HepG2 (cell line): ENCODE data around the gene CEP89.

ENCODE experiments used
- FOSL1 ChIP-seq: sonication (generic); formaldehyde crosslinking; IDR thresholded peaks from 2 replicates; pipeline ENCODE4 v1.9.0; 2021; ENCODE audit warnings: missing genetic modification reagents, borderline replicate concordance
- KDM1A ChIP-seq: IDR thresholded peaks from 2 replicates; pipeline ENCODE4 v1.6.1; 2016; ENCODE audit warnings: missing compliant biosample characterization
- MEIS2 ChIP-seq: sonication (generic); formaldehyde crosslinking; IDR thresholded peaks from 2 replicates; pipeline ENCODE4 v1.9.0; 2021; ENCODE audit warnings: mild to moderate bottlenecking, missing genetic modification reagents
- NRL ChIP-seq: sonication (generic); formaldehyde crosslinking; IDR thresholded peaks from 2 replicates; pipeline ENCODE4 v1.5.0; 2020; ENCODE audit warnings: missing genetic modification reagents, mild to moderate bottlenecking, moderate library complexity, borderline replicate concordance
- POLR2A ChIP-seq, 2 experiments: IDR thresholded peaks; 2 replicates each; pipeline ENCODE4 v1.6.1; 2011; ENCODE audit warnings: low read depth in 2 of 2, low read length in 2 of 2, mild to moderate bottlenecking in 1 of 2, moderate library complexity in 1 of 2; ENCODE audit not compliant: insufficient read depth in 1 of 2
- REPIN1 ChIP-seq: sonication (generic); formaldehyde crosslinking; IDR thresholded peaks from 2 replicates; pipeline ENCODE4 v1.8.0; 2022; ENCODE audit warnings: missing genetic modification reagents, low read depth, mild to moderate bottlenecking, borderline replicate concordance
- ZBTB43 ChIP-seq: sonication (generic); formaldehyde crosslinking; conservative IDR thresholded peaks from 2 replicates; pipeline ENCODE4 v1.4.0; 2020; ENCODE audit warnings: missing genetic modification reagents
- ZNF792 ChIP-seq: IDR thresholded peaks from 2 replicates; pipeline ENCODE4 v1.6.1; 2016
- TF ChIP-seq, protein P1 (sequence below): sonication (generic); formaldehyde crosslinking; IDR thresholded peaks from 2 replicates; pipeline ENCODE4 v1.4.0; 2020; ENCODE audit warnings: missing genetic modification reagents
- TF ChIP-seq, protein P2 (sequence below): sonication (generic); formaldehyde crosslinking; IDR thresholded peaks from 2 replicates; pipeline ENCODE4 v1.5.0; 2020; ENCODE audit warnings: mild to moderate bottlenecking, missing genetic modification reagents, moderate library complexity
- TF ChIP-seq, protein P3 (sequence below): sonication (generic); formaldehyde crosslinking; IDR thresholded peaks from 2 replicates; pipeline ENCODE4 v1.4.0; 2020; ENCODE audit warnings: missing genetic modification reagents

GRCh38 chr19:32861596-32861995, 110.2 kb downstream of the CEP89 start:
- TF ChIP-seq MEIS2 (CRISPR knock-in tag), result no peak
- TF ChIP-seq, protein P1, sequence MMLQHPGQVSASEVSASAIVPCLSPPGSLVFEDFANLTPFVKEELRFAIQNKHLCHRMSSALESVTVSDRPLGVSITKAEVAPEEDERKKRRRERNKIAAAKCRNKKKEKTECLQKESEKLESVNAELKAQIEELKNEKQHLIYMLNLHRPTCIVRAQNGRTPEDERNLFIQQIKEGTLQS (CRISPR knock-in tag), result no peak
- TF ChIP-seq, protein P2, sequence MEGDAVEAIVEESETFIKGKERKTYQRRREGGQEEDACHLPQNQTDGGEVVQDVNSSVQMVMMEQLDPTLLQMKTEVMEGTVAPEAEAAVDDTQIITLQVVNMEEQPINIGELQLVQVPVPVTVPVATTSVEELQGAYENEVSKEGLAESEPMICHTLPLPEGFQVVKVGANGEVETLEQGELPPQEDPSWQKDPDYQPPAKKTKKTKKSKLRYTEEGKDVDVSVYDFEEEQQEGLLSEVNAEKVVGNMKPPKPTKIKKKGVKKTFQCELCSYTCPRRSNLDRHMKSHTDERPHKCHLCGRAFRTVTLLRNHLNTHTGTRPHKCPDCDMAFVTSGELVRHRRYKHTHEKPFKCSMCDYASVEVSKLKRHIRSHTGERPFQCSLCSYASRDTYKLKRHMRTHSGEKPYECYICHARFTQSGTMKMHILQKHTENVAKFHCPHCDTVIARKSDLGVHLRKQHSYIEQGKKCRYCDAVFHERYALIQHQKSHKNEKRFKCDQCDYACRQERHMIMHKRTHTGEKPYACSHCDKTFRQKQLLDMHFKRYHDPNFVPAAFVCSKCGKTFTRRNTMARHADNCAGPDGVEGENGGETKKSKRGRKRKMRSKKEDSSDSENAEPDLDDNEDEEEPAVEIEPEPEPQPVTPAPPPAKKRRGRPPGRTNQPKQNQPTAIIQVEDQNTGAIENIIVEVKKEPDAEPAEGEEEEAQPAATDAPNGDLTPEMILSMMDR (CRISPR knock-in tag), result no peak
- no peak for TF ChIP-seq REPIN1 (CRISPR knock-in tag)
- TF ChIP-seq, protein P3, sequence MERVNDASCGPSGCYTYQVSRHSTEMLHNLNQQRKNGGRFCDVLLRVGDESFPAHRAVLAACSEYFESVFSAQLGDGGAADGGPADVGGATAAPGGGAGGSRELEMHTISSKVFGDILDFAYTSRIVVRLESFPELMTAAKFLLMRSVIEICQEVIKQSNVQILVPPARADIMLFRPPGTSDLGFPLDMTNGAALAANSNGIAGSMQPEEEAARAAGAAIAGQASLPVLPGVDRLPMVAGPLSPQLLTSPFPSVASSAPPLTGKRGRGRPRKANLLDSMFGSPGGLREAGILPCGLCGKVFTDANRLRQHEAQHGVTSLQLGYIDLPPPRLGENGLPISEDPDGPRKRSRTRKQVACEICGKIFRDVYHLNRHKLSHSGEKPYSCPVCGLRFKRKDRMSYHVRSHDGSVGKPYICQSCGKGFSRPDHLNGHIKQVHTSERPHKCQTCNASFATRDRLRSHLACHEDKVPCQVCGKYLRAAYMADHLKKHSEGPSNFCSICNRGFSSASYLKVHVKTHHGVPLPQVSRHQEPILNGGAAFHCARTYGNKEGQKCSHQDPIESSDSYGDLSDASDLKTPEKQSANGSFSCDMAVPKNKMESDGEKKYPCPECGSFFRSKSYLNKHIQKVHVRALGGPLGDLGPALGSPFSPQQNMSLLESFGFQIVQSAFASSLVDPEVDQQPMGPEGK (CRISPR knock-in tag), result no peak
- no peak for TF ChIP-seq FOSL1 (CRISPR knock-in tag)
- no peak for TF ChIP-seq ZBTB43
- no peak for TF ChIP-seq KDM1A (CRISPR knock-in tag)
- no peak for TF ChIP-seq NRL (CRISPR knock-in tag)
- no peak for TF ChIP-seq ZNF792 (CRISPR knock-in tag)
- TF ChIP-seq POLR2A (IDR thresholded peaks at IDR 0.05; ENCODE audit: insufficient read depth in 1 of 2, low read depth in 2 of 2, low read length in 2 of 2), result no peak
